Endometrial microvascular endothelial cells (primary cell): Measurements from ENCODE around the gene YPEL1. TPM values are rescaled to one million over a fixed set of nuclear protein-coding genes. Genes with fewer than 3 reads are reported as not detected.

Experiments
- in situ Hi-C: cut with HindIII; loops from 2 replicates; pipeline ENCODE4 v1.10.0; 2017; ENCODE audit warnings: low sequenced_read_pairs, low pct_unique_long_range_greater_than_20kb; ENCODE audit errors: inconsistent ontology term
- total RNA-seq: library from RNA; depleted of rRNA; stranded (reverse); fragments of >200 nt; gene quantifications from one replicate; pipeline ENCODE4 v1.2.3, GENCODE V29; 2015; ENCODE audit errors: inconsistent ontology term

YPEL1 gene, protein sequence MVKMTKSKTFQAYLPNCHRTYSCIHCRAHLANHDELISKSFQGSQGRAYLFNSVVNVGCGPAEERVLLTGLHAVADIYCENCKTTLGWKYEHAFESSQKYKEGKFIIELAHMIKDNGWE
- 0.93 TPM for total RNA-seq

DNA sequence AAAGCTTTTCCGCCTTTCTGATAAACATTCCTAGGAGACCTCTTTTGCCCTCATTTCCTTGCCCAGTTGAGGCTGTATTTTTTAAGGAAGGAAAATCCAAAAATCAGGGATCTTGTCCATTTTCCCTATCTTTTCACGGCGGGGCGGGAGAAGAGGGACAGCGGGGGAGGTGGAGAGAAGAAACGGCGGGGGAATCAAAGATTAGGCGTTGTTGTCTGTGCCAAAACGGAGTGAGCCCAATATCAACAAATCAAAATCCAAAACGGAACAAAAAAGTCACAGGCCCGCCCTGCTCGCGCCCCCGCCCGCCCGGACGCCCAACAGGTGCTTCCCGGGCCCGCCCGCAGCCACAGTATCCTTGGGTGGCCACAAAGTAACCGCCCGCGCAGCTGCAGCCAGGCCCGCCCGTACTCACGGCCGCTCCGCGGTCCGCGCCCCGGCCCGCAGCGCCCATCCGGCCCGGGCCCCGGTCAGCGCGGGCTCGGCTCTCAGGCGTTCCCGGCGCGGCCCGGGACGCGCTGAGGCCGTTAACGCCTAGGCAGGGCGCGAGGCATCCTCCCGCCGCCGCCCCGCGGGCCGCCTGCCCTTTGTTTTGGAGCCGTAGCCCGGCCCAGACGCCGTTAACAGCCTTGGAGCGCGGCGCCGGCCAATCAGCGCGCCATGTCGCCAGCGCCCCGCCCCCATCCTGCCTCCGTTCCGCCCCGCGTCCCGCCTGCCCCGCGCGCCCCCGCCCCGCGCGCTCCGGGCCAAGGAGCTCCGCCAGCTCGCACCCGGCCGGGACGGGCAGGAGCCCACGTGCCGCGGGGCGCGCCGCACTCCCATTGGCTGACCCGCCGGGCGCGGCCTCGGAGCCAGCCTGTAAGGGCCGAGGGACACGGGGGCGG is at the start of gene YPEL1:
YPEL1 (minus strand) TSS at position 595 of the 884 bp plus-strand sequence. CDS start 25,050 bp downstream, outside the sequence.
- in situ Hi-C loops, result no loop called here

DNA sequence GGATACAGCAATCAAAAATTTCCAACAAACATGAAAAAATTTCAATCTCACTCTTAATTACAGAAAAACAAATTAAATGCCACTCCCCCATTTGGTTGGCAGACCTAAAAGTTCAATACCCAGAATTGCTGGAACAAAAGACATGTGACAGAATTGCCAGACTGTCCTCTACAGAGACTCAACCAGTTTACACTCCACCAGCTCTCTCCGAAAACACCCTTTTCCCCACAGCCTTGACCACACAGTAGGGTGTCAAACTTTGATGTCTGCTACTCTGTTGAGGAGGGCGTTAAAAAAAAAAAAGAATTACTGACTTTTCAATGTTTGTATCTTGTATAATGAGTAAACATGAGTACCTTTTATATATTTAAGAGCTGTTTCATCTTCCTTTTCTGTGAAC is 44.7 kb upstream of the YPEL1 start:
- in situ Hi-C loops, result no loop called here

DNA sequence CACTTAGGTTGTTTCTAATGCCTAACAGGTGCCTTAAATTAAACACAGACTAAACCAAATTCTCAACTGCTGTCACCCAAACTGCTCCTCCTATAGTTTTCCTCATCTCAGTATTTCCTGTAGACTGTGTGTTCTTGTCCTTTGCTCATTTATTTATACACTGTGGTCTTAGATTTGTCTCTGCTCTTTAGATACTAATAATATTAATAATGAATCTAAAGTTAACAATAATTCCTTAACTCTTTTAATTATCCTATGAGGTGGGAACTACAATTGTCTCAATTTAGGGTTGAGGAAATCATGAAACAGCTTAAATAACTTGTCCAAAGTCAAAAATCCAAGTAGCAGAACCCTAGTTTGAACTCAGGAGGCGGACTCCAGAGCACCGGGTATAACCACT is 43.9 kb upstream of the YPEL1 start:
- in situ Hi-C loops, result no loop called here

DNA sequence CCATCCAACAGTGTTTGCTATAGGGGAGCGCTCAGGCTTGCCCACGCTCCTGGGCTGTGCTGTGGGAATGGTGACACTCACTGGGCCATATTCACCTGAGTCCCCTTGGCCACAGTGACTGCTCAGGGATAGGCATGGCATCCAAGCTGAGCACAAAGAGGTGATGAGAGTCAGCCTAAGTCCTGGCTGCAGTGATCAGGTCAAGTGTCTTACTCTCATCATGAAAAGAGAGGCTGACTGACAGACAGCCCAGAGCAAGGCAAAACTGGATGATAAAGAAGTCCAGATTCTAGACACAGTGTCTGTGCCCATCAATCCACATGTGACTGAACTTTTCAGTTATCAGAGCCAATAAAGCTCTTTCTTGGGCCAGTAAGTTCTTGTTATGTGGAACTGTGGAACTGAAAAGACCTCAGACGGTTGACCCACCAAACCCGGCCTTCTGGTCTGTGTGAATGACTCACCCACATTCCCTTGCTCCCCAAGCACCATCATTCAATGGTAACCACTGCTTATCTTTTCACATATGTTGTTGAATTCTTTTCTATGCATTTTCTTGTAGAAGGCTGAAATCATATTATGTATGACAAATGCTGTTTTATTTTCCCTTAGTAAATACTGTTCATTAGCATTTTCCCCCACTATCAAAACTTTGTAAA is 43.2 kb upstream of the YPEL1 start:
- in situ Hi-C loops, result no loop called here

DNA sequence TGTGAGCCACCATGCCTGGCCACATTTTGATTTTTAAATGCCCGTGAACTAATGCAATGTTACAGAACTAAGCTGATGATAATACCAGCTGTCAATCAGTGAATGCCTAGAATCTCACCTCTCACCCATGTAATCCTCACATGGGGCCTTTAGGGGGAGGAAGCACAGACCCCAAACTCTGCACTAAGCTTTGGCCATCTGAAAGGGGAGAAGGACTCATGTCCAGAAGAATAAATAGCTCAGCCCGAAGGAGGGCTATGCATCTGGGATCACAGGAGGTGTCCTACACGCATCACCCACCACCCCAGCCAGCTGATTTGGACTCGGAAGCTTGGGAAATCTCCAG is 36.0 kb upstream of the YPEL1 start:
- in situ Hi-C loops, result no loop called here

DNA sequence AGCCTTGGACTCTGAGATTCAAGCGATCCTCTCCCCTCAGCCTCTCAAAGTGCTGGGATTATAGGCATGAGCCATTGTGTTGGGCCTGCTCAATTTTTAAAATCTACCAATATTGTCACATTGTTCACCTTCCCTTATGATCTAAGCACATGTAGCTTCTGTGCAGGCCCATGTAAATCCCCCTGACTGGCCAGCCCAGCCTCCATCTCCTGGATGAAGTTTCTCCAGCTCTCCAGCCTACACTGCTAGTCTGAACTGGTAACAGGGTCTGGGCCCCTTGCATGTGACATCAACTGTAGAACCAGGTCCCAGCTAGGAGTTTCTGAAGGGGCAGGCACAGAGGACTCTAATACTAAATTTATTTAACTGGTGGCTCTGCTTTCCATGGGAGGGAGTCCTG is 32.8 kb upstream of the YPEL1 start:
- in situ Hi-C loops, result no loop called here

DNA sequence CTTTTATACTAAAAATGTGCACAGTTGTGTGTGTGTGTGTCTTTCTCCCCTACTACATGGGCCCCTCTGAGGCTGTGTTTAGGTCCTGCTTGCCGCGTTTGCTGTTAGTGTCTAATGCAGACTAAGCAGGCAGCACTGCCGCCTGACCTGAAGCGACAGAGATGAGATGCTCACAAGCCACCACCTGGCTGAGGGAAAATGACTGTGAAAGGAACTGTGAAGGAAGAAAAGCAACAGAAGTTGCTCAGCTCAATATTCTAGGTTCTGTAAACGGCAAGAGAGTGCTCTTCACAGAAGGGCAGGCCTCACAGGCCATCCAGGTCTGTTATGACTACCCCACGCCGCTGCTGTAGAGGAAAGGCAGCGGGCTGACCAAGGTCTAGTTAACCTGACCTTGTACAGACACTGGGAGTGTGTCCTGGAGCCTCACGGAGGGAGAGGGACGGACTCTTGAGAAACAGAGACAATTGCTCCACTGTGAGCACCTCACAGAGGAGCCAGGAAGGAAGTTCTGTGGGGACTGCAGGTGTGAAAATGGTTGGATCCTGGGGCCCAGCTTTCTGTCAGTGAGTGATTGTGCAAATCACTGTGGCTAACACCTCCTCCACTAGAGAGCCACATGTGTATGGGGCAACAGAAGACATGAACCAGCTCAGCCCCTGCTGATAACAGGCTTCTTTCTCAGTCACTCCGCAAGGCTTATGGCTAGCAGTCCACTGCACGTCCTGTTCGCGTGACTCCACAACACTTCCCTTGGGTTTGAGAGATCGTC is 31.3 kb upstream of the YPEL1 start:
- in situ Hi-C loops, result no loop called here

DNA sequence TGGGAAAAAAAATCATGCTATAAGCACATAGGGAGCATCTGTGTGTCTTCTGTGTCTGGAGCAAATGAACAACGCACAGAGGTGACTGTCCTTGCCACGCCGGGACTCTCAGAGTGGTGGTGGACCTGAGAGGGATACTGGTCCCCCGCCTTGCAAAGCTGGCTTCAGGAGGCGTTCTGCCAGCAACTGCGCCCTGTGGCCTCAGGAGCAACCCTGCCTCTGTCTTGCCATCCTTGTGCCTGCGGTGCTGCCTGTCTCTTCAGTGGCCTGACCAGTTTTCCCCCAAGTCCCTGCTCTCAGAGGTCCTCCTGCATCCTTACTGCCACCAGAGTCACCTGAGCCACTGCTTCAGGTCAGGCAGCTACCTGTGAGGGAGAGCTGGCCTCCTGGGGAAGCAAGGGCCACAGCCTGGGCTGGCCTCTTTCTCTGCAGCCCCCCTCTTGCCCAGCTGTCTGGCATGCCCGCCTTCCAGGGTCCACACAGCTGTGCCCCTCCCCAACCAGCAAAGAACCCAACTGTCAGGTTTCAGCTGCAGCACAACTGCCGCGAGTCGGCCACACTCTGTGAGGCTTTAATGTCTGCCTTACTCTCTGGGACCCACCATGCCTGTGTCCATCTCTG is 30.4 kb upstream of the YPEL1 start:
- in situ Hi-C loops, result no loop called here

DNA sequence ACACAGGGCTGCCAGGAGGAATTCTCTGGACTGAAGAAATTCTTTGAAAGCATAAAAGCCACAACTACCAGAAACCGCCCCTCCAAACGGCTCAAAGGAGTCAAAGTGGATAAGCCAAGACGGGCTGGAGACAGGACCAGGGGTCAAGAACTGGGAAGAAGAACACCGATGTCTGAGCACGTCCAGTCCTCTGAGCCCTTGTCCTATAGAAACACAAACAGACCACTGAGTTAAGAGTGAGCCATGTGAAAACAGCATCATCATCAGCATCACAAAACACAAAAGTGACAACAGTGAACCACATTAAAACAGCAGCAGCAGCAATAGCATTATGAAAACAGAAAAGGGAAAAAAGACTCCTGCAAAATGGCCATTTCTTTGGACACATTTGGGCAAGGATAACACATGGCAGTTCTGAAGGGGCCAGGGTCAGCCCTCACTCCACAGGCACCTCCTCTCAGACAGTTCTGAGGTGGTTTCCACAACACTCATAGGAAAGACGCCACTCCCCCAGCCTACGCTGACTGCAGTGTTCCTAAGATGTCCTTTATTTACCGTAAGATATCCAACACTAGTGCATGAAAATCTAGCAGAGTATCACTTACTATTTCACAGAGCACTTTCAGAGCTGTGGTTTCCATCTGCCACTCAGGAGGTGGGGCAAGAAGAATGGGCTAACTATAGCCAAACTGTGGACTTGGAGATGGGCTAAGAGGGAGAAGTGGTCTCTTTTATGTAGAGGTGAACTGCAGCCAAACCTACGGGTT is 28.6 kb upstream of the YPEL1 start:
- in situ Hi-C loops, result no loop called here

DNA sequence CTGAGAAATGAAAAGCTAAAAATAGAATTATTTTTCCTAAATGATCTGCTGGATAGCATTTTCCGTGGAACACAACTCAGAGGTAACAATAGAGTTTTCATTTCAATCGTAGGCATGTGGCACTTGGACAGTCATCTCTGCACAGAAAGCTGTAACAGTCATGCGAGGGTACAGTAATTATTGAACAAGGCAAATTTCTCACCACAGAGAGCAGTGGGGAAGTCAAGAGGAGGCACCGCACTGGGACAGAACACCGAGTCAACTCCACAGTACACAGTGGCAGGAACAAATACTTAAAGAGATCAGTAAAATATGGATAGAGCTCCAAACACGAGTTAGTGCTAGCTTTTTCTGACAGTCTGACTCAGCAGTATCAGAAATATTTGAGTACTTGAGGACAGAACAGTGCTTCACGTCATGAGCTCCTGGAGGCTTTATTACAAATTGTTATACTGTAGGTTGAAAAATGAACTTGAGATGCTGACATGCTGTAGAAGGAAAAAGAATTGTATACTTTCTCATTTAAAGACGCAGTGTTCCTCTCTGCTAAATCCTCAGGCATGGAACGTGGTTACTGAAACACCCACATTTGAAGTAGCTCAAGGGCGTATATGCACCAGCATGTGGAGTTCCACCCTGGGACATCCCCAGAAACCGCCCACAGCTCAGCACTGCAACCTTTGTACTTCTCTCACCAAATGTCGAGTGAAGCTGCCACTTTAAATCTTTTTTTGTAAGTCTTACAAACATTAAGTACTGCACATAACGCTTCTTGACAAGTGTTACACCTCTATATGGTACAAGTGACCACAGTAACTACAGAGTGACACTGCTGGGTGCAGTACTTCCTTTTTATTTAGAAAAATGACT is 27.4 kb upstream of the YPEL1 start:
- in situ Hi-C loops, result no loop called here

DNA sequence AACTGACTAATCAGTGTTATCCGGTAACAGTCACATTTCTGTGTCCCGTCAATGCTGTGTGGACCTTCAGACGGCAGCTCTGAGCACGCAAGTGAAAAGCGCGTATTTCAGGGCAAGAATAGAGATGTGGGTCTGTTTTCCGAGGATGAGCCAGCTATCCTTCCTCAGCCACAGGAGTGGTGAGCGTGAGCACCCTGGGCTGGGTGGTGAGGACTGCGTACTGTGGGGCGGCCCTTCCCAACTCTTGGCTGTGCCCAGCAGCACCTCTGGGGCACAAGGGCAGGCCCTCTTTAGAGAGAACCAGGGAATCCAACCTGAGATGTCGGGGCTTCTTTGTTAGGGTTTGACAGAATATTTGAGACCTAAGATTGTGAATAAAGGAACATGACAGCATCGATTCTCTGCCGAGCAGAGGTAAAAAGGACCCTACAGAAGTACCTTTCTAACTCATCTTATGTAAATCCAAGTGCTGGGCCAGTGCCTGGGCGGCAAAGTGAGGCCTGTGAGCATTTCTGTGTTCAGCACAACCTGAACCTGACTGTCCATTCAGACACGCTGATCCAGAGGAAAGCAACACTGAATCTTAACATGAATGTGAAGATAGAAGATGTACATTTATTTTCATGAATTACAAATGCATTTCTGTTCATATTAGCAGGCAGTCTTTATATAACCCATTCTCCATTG is 26.5 kb upstream of the YPEL1 start:
- in situ Hi-C loops, result no loop called here

DNA sequence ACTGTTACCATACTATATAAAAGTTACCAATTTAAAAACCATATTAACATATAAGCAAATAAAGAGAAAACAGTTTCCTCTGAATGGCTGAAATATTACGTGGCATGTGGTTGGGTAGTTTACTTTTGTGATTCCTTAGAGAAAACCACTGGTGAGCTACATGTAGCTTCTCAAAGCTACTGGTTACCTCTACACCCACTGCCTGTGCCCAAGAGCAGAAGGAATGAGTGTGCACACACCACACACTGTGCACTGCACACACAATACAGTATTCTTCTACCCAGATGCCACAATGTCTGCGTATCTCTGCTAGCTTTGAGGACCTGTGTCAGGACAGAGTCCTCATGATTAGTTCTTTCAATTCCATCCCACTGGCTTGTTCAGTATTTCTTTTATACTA is 25.5 kb upstream of the YPEL1 start:
- in situ Hi-C loops, result no loop called here

DNA sequence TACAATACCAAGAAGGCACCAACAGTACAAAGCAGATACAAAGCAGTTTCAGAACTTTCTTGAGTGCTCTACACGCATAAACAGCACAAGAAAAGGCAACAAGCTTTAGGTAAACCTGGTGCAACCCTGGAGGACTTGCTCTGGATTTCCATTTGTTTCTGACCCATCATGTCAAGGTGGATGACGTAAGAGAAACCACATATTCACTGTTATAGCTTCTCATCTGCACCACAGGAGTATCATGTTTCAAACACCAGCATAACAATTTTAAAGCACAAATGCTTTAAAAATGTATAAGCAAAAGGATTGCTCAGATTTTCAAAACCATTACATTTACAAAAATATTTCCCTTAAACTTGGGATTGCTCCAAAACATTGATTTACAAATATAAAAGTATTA is 25.0 kb upstream of the YPEL1 start:
- in situ Hi-C loops, result no loop called here

DNA sequence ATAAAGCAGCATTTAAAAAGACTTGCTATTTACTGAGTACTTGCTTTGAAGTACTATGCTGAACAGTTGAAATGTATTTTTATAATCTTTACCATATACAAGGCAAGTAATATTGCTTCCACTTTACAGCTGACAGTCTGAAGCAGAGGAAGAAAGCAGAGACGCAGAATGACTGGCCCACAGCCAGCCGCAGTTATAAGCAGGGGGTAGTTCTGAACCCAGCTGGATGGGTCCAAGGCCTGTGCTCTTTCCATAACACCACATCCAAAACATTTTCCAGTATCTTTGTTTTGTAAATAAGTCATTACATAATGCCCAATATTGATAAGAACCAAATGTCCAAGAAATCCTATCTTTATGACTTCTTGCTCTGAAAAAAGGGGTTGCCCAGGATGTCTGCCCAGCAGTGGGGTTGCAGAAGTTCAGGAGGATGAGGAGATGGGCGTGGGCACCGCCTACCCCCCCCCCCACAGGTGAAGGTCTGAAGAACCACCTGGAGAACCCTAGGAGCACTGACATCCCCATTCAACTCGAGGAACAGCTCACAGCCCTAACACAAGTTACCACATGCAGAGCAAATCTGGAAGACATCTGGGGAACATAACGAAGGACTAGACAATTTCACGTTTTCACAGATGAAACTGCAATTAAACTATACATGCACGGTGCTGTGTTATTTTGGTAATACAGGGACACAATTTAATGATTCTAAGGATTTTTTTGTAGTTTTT is 24.2 kb upstream of the YPEL1 start:
- in situ Hi-C loops, result no loop called here

DNA sequence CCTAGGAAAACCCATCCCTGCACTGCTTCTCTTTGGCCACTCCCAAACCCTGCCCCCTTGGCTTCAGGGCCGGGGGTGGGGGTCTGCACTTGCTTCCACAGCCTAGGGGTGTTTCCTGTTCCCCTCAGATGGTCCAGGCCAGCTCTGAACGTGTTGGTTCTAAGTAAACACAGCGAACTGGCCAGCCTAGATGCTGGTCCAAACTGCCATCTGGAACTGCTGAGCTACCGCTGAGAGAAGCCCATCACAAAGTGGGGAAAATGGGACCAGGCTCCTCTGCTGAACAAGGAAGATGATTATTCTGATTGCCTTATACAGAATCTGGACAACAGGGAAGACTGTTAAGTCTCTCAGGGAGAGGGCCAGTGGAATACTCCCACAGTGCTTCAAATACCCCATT is 23.5 kb upstream of the YPEL1 start:
- in situ Hi-C loops, result no loop called here

DNA sequence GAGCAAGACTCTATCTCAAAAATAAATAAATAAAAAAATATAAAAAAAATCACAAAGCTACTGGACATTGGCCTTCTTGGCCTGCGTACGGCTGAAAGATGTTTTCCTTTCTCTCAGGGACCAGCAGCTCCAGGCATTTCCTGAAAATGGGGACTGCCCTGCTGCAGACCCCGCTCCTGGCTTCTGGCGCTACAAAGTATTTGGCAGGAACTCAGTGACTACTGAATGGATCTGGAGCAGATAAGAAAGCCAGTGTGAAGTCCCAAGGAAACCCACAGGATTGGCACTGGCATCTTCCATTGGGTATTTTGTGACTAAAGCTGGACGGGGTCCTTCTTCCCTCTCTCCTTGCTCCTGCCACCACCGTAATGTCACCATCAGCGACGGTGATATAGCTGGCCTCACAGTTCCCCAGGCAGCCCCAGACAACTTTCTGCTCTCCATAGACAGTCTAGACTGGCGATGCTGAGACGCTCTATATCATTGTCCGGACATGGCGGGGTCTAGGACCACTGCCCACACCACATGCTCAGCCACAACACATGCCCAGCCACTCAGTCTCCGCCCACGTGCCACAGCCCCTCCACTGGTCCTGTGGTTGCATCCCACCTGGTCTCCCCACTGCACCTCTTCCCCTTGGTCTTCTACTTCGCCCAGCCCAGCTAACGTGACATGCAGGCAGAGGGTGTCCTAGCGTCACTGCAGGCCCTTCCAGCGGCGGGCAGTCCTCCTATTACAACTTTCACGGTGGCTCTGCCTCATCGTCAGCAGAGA is 22.7 kb upstream of the YPEL1 start:
- in situ Hi-C loops, result no loop called here
